Measurements from ENCODE around the gene CPEB4. TPM values are rescaled to one million over a fixed set of nuclear protein-coding genes. Genes with fewer than 3 reads are reported as not detected.
A peak's percentile ranks its signal among the peaks of the same experiment; 100 is the strongest.

CPEB4 gene
- total RNA-seq, 1 donor from 2014 or later: 12.5 TPM

GRCh38 chr5:173964506-173964905, 76.4 kb downstream of the CPEB4 start:
- Histone ChIP-seq H3K4me2 (no peak overlapping the region), H3K4me3 (peak overlapping the region; percentile 18), H3K4me1 (peaks cover 35% of the 10 kb centered on the region), H3F3A (ENCODE audit: low read depth) (peaks cover 13% of the 10 kb centered on the region), H2AFZ (replicated peaks) (no peak overlapping the region), H3K9ac (no peak overlapping the region), H3K36me3 (no peaks in the 10 kb centered on the region), H4K20me1 (ENCODE audit: low read depth) (no peaks in the 10 kb centered on the region), H3K27ac (no peak overlapping the region), H3K79me2 (ENCODE audit: low read depth) (no peaks in the 10 kb centered on the region), H3K9me3 (ENCODE audit: low read depth) (no peaks in the 10 kb centered on the region), H3K27me3 (no peaks in the 10 kb centered on the region)
- TF ChIP-seq EZH2phosphoT487 (IDR thresholded peaks at IDR 0.05): no peak
- TF ChIP-seq EZH2 (IDR thresholded peaks at IDR 0.05): no peak
- TF ChIP-seq CTCF (IDR thresholded peaks at IDR 0.05): no peak
- peaks cover 5% of the 10 kb centered on the region for H3K27me3 Mint-ChIP-seq (ENCODE audit: insufficient read depth, low read depth)
- peak overlapping the region; percentile 46 for H3K27ac Mint-ChIP-seq
- peak overlapping the region; percentile 55 for H3K4me3 Mint-ChIP-seq
- no peak for DNase-seq (ENCODE audit: low spot score)
- H3K9me3 Mint-ChIP-seq: no peaks in the 10 kb centered on the region
- H3K36me3 Mint-ChIP-seq: no peaks in the 10 kb centered on the region
- H3K4me1 Mint-ChIP-seq: peaks cover 51% of the 10 kb centered on the region

- H3K4me1 Mint-ChIP-seq: peaks cover 74% of the 10 kb centered on the region
- no peaks in the 10 kb centered on the region for H3K9me3 Mint-ChIP-seq
- H3K36me3 ChIP-seq: no peaks in the 10 kb centered on the region
- no peak overlapping the region for H3K27ac ChIP-seq
- peak overlapping the region; percentile 10 for H3K27ac Mint-ChIP-seq
- H3K9ac ChIP-seq: no peak overlapping the region
- no peaks in the 10 kb centered on the region for H3K27me3 ChIP-seq
- no peaks in the 10 kb centered on the region for H3K79me2 ChIP-seq (ENCODE audit: low read depth)
- peaks cover 49% of the 10 kb centered on the region for H3K4me1 ChIP-seq
- no peaks in the 10 kb centered on the region for H4K20me1 ChIP-seq (ENCODE audit: low read depth)
- no peak overlapping the region for H3K4me2 ChIP-seq
- H3K4me3 Mint-ChIP-seq: no peak overlapping the region
- H2AFZ ChIP-seq (replicated peaks): no peak overlapping the region
- no peak for DNase-seq (ENCODE audit: low spot score)
- no peak overlapping the region for H3K4me3 ChIP-seq
- H3K9me3 ChIP-seq (ENCODE audit: low read depth): no peaks in the 10 kb centered on the region
- H3F3A ChIP-seq (ENCODE audit: low read depth): peaks cover 20% of the 10 kb centered on the region
- H3K27me3 Mint-ChIP-seq (ENCODE audit: insufficient read depth, low read depth): peaks cover 6% of the 10 kb centered on the region
- no peaks in the 10 kb centered on the region for H3K36me3 Mint-ChIP-seq
- TF ChIP-seq EZH2phosphoT487 (IDR thresholded peaks at IDR 0.05) (no peak), CTCF (IDR thresholded peaks at IDR 0.05) (no peak), EZH2 (IDR thresholded peaks at IDR 0.05) (no peak)
Measured at GRCh38 chr5:173967241-173967640, 79.1 kb downstream of the CPEB4 start.

- no peaks in the 10 kb centered on the region for H3K9me3 Mint-ChIP-seq
- H3K27me3 Mint-ChIP-seq (ENCODE audit: insufficient read depth, low read depth): peaks cover 6% of the 10 kb centered on the region
- TF ChIP-seq CTCF (IDR thresholded peaks at IDR 0.05) (no peak), EZH2phosphoT487 (IDR thresholded peaks at IDR 0.05) (no peak), EZH2 (IDR thresholded peaks at IDR 0.05) (no peak)
- peak overlapping the region; percentile 85 for H3K27ac Mint-ChIP-seq
- Histone ChIP-seq H3K27me3 (no peaks in the 10 kb centered on the region), H3F3A (ENCODE audit: low read depth) (peaks cover 20% of the 10 kb centered on the region), H3K79me2 (ENCODE audit: low read depth) (no peaks in the 10 kb centered on the region), H3K9me3 (ENCODE audit: low read depth) (no peaks in the 10 kb centered on the region), H2AFZ (replicated peaks) (peak overlapping the region; percentile 83), H3K4me2 (peak overlapping the region; percentile 49), H3K36me3 (no peaks in the 10 kb centered on the region), H3K4me1 (peaks cover 45% of the 10 kb centered on the region), H3K27ac (no peak overlapping the region), H3K4me3 (no peak overlapping the region), H3K9ac (no peak overlapping the region), H4K20me1 (ENCODE audit: low read depth) (no peaks in the 10 kb centered on the region)
- H3K4me3 Mint-ChIP-seq: peak overlapping the region; percentile 58
- peak; percentile 85 for DNase-seq (ENCODE audit: low spot score)
- H3K36me3 Mint-ChIP-seq: no peaks in the 10 kb centered on the region
- peaks cover 67% of the 10 kb centered on the region for H3K4me1 Mint-ChIP-seq
Measured at GRCh38 chr5:173968154-173968797, 80.1 kb downstream of the CPEB4 start.
